Activated CD8-positive, alpha-beta memory T cell treated with anti-CD3 and anti-CD28 coated beads for 36 hours (primary cell): Measurements from ENCODE around the gene FAM193A. TPM values are rescaled to one million over a fixed set of nuclear protein-coding genes. Genes with fewer than 3 reads are reported as not detected.
"Not testable (repeated sequence)": the region's sequence is repeated elsewhere in the genome, so short reads cannot be mapped to it uniquely, and the experiment has no call there.

Source experiments
- CTCF ChIA-PET: fragments of 350-600 bp; sonication (Branson Sonifier 250); formaldehyde crosslinking; loops from one replicate; lab custom pipeline; 2021; ENCODE audit warnings: antibody characterized with exemption; lab: Charles Lee
- POLR2A ChIA-PET: fragments of 350-600 bp; sonication (Branson Sonifier 250); formaldehyde crosslinking; loops from one replicate; lab custom pipeline; 2021; ENCODE audit warnings: antibody characterized with exemption; lab: Charles Lee
- total RNA-seq, 2 experiments: library from RNA; stranded (reverse); gene quantifications; one replicate each; pipeline ENCODE4 v1.2.3, GENCODE V29; 2021

FAM193A gene
- total RNA-seq, 2 experiments from 2014 or later = 21.1 to 21.4 TPM

DNA sequence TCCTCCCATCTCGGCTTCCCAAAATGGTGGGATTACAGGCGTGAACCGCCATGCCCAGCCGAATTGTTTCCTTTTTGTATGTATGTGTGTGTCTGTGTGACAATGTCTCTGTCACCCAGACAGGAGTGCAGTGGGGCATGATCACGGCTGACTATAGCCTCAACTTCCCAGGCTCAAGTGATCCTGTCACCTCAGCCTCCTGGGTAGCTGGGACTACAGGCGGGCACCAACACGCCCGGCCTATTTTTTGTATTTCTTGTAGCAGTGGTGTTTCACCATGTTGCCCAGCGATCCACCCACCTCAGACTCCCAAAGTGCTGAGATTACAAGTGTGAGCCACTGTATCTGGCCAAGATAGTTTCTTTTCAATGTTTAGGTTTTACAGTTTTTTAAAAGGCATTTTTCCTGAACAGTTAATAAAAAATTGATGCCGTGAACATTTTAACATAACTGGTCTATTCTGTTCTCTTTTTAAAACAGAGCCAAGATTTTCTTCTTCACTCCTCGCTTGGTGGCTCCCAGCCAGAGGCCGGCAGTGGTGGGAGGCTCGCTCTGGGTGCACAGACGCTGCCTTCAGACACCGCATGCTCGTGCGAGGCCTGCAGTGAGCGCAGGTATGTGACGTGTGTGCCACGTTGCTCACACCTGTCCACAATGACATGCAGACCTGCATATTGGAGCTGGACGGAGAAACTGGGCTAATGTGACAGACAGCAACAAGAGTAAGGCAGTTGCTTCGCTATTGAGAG lies 88.5 kb downstream of the FAM193A start:
- ChIA-PET CTCF (no interaction called here), POLR2A (no interaction called here)

DNA sequence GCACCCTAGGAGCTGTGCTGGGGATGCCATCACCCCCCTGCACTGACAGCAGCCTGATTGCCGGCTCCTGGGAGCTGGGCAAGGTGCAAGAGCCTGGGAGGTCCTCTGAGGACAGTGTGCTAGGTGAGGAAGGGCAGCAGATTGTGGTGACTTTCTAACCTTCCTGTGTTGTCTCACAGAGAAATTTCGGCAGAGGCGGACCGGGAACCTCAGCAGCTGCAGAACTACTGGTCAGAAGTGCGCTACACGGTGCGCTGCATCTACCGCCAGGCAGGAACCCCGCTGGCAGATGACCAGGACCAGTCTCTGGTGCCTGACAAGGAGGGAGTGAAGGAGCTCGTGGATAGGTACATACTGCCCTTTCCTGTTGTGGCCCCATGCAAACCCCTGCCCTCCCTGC lies 89.8 kb downstream of the FAM193A start:
- CTCF ChIA-PET = no interaction called here
- POLR2A ChIA-PET = interaction anchor here (0.5 kb wide), 1 partner anchor 154 kb away, joined by 4 read pairs; no protein-coding TSS in a partner anchor

DNA sequence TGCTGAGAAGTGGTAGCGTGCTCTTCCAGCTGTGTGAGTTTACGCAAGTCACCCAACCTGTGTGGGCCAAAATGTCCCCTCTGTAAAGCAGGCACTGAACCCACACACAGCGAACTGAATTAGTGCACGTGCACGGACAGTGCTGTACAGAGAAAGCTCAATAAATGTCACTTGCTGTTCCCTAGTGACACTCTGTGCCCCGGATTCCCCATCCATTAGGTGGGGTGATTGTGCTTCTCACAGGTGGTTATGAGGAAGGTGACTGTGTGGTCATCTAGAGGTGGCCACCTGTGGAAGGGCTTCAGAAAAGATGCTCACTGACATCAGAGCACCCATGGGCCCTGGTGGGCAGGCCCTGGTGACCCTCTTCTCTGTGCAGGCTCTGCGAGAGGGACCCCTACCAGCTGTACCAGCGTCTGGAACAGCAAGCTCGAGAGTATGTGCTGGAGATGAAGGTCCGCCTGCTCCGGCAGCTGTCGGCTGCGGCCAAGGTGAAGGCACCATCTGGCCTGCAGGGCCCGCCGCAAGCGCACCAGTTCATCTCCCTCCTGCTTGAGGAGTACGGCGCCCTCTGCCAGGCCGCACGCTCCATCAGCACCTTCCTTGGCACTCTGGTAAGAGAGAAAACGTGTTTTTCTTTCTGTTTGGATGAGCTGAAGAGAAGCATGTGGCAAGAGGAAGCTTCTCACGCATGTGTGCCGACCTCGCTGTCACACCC lies 94.3 kb downstream of the FAM193A start:
- ChIA-PET POLR2A (no interaction called here), CTCF (no interaction called here)

DNA sequence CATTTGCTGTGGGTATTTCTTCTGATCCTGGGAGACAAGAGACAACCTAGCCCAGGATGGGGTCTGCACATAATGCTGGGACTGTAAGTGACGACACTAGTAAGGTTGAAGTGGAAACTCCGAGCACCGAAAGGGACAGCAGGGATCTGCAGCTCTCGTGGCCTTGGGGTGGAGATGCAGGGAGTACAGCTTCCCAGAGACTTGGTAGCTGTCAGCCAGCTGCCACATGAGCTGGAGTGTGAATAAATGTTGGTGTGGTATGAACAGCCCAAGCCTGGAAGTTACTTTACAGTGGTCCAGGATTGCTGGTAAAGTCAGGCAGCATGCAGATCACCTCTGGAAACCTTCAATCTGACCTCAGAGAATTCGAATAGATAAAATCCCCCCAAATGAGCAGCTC lies 97.6 kb downstream of the FAM193A start:
- ChIA-PET POLR2A (no interaction called here), CTCF (interaction anchor here (0.6 to 1.1 kb wide), 2 partner anchors 21 to 417 kb away, joined by 3 read pairs; no protein-coding TSS in a partner anchor)

DNA sequence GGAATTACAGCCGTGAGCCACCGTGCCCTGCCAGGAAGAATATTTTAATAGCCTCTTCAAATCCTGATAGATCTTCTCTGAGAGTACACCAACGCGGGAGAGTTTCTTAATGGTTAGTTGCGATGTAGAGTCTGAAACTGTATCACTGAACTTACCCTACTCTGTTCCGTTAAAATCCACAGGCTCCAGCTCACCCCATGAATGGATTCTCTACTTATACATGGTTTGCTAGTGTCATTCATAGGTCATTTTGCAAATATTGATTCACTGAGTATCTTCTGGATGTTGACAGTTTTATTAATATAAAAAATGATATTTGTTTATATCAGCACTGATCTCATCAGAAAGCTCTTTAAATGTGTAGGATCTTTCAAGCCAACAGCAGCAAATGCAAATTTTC lies 99.9 kb downstream of the FAM193A start:
- ChIA-PET CTCF (no interaction called here), POLR2A (no interaction called here)

DNA sequence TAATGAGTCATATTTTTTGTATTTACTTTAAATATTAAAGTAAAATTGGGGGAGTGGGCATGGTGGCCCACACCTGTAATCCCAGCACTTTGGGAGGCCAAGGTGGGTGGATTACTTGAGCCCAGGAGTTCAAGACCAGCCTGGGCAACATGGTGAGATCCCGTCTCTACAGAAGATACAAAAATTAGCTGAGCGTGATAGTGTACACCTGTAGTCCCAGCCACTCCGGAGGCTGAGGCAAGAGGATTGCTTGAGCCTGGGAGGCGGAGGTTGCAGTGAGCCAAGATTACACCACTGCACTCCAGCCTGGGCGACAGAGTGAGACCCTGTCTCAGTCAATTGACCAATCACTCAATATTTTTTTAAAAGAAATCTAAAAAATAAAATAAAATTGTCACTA lies 100.5 kb downstream of the FAM193A start:
- CTCF ChIA-PET = interaction anchor here (0.5 kb wide), 1 partner anchor 33 kb away, joined by 3 read pairs; no protein-coding TSS in a partner anchor
- POLR2A ChIA-PET = not testable (repeated sequence)

DNA sequence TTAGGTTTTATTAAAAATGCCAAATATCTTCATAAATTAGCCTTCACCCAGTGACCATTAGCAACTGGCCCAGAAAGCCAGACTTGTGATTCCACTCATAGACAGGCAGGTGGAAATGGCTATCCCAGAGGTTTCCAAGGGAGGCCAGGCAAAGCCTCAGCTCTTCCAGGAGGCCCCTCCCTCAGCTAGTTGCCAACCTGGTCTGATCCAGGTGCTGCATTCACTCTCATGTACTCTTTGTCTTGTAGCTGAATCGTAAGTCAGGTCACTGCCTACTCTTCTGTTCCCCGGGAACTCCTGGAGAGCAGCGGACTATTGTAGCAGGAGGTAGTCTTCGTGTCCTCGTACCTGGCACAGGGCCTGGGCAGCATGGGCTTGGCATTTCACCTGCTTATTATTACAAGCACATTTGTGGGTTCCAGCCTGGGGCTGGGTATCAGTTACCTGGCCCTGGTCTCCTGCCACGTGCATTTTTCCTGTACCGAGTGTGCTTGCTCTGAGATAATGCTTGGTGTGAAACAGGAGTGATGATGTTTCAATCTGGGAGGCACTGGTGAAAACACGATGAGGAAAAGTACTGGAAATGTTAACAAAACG lies 101.6 kb downstream of the FAM193A start:
- POLR2A ChIA-PET = no interaction called here
- CTCF ChIA-PET = no interaction called here

DNA sequence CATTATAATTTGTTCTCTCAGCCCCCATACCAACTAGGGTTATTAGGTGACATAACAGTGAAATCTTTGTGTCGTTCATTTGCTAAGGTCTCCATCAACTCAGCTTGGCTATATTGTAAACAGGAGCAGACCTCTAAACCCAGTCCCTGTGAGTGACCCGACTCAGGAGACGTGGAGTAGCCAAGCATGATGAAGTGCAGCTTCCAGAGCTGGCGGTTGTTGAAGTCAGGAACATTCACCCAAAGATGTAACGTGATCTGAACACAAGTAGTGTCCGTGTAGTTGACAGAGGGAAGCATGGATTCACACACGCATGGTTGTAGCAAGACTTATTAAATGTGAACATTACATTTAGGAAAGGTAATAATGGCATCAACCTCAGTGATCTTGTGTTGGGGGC lies 102.3 kb downstream of the FAM193A start:
- CTCF ChIA-PET = no interaction called here
- POLR2A ChIA-PET = no interaction called here

DNA sequence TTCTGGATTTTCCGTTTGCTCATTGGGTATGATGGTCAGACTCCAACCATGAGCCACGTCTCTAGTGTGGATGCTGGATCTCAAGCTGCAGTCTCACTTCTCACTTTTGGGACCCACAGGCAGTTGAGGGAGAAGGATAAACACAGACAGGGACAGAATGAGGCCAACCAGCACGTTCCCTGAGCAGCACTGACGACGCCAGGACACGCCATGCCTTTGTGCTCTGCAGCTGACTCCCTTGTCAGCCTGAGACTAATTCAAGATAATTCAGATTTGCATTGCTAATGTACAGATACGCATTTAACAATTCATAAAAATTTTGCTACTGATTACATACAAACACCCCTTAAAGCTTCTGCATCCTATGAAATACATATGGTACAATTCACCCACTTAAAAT lies 106.5 kb downstream of the FAM193A start:
- ChIA-PET CTCF (interaction anchor here (0.7 kb wide), 1 partner anchor 229 kb away, joined by 3 read pairs; no protein-coding TSS in a partner anchor), POLR2A (no interaction called here)

DNA sequence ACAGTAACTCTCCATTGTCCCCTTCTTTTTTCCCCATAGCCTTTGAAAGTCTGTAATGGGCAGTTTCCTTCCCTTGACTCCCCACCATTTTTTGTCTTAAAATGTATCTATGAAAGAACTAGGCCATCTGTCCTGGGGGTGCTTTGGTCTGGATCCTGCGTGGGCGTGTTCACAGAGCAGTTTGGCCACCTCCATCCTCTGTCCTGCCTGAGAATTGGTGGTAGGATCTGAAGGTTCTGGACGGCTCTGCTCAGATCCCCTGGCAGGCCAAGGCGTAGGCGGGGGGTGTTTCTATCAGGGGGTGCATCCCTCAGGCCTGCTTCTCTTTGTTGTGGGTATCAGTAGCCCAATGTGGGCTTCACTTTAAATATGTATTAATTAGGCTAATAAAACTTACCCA lies 107.1 kb downstream of the FAM193A start:
- POLR2A ChIA-PET = no interaction called here
- CTCF ChIA-PET = no interaction called here

DNA sequence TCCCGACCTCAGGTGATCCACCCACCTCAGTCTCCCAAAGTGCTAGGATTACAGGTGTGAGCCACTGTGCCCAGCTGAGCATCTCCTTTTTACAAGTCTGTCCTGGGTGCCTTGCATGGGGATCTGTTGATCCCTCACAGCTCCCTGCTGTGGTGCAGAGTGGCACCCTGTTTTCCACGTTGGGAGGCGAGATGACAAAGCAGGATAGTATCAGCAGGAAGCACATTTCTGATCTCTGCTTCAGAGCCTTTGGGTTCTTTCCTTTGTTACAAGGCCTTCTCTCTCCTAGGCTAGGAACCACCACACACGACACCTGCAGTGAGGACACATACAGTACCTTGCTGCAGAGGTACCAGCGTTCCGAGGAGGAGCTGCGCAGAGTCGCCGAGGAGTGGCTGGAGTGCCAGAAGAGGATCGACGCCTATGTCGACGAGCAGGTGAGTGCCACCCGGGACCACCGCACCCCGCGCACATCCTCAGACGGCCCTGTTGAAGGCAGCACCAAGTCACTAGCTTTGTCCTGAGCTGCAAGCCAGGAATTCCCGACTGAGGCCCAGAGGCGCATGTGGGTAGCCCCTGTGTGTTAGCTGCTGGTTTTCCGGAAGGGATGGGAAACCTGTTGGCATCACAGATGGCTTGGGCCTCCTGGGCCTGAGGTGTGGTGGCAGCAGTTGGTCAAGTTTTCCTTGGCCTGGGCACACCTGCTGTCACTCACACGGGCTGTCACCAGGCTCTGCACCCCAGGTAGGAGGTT lies 110.1 kb downstream of the FAM193A start:
- ChIA-PET CTCF (no interaction called here), POLR2A (no interaction called here)

DNA sequence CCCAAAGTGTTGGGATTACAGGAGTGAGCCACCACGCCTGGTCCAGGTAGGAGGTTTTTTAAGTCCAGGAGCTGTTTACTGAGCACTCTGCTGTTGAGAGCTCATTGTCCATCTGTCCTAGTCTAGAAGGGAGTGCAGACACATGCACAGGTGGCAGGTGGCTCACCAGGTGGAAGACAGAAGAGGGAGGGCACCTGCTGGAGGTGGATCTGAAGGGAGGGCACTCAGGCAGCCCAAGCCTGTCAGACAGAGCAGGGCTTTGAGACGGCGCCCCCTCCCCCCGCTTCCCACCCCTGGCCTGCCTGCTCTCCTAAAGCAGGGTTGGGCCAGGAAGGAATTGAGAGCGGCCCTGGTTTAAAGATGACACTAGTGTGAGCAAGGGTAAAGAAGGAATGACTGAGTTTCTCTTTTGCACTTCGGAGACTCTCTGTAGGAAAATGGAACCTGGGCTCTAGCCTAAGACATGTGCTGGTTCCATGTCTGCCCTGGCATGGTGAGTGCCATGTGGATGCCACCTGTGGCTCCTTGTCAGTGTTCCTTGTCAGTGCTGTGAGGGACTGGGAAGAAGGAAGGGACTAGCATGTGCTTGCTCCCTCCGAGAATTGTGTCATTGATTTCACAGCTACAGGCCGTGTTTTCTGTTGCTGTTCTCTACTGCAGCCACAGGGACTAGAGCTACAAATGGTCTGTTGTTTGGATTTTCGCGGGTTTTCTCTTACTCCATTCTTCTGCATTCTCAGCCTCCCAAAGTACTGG lies 111.1 kb downstream of the FAM193A start:
- ChIA-PET POLR2A (no interaction called here), CTCF (no interaction called here)

DNA sequence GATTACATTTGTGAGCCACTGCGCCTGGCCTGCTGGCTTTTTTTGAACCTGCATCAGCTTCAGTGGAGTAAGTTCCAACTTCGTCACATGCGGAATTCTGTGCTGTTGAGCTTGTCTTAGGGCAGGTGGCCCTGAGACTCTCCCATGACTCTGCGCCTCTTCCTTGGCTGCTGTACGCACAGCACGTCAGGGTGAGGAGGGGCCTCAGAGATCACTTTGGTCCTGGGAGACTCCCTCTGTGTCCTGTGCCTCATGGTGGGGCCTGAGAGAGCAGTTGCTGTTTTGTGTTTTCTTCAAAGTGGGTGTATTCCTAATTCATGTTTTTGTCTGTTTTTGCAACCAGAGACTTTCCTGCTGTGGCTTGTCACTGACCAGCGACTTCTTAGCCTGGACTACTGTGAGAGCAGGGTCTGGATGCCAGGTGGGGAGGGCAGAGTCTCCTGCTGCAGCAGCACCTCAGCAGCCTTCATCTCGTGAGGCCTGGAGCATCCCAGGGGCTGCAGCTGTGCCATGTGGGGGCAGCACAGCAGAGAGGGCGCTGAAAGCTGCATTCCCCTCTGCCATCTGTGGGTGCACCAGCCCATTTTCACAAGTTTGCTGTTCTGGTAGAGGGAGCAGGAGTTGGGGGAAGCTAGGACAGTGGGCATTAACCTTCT lies 111.8 kb downstream of the FAM193A start:
- POLR2A ChIA-PET = no interaction called here

DNA sequence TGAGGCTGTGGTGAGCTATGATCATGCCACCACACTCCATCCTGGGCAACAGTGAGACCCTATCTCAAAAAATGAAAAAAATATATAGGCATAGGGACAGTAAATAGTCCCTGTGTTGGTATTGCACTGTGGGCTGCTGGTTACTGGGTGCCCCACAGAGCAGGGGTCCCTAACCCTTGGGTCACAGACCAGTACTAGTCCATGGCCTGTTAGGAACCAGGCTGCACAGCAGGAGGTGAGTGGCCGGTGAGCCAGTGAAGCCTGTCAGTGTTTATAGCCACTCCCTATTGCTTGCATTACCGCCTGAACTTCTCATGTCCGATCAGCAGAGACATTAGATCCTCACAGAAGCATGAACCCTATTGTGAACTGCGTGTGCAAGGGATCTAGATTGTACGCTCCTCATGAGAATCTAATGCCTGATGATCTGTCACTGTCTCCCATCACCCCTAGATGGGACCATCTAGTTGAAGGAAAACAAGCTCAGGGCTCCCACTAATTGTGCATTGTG lies 113.2 kb downstream of the FAM193A start:
- ChIA-PET CTCF (interaction anchor here (1.1 kb wide), 1 partner anchor 10 kb away, joined by 3 read pairs; no protein-coding TSS in a partner anchor), POLR2A (no interaction called here)

More for the DNA sequence above, 111.8 kb downstream of the FAM193A start:
- CTCF ChIA-PET = interaction anchor here (1.0 kb wide), 1 partner anchor 76 kb away, joined by 3 read pairs; no protein-coding TSS in a partner anchor

DNA sequence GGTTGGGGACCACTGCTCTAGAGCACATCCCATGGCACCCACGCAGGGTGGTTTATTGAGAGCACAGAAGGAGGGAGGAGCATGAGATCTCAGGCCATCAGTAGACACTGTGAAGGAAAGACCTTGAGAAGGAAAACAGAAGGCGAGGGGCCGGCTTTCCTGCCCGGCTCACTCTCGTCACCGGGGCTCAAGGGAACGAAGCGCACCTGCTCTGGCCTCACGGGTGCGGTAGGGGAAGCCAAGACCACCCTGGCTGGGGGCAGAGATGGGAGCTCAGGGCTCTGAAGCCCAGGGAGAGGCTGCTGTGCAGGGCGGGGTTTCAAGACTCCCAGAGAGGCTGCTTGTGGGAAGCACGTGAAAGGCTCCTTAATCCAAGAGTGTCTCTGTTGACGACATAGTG lies 113.8 kb downstream of the FAM193A start:
- ChIA-PET POLR2A (no interaction called here), CTCF (interaction anchor here (1.1 kb wide), 1 partner anchor 10 kb away, joined by 3 read pairs; no protein-coding TSS in a partner anchor)

DNA sequence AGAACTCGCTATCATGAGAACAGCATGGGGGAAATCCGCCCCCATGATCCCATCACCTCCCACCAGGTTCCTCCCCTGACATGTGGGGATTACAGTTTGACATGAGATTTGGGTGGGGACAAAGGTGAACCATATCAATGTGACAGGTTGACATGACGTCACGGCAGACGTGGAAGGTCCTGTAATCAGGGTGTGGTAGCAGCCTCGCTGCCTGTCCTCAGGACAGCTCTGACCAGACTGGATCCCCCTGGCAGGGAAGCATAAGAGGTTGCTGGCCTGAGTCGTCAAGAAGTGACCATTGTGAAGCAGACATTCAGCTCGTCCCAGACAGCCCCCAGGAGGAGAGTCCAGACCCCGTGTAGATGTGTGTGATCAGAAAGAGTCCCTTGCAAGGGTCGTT lies 115.1 kb downstream of the FAM193A start:
- POLR2A ChIA-PET = no interaction called here

DNA sequence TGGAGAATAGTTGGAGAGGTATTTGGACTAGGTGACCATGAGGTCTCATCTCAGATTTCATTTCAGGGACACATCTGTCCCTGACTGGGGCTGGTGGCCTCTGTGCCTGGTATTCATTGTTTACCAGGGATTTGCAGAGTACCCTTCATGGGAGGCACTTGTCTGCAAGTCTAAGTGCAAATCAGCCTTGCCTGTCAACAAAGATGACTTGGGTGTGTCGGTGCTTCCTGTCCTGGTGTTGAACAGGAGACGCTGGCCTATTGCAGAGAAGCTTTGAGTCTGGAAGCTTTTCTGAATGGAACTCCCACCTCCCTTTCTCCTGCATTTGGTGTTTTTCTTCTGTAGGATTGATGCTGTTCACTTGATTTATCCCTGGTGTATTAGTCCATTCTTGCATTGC lies 115.6 kb downstream of the FAM193A start:
- ChIA-PET CTCF (no interaction called here), POLR2A (no interaction called here)

More for the DNA sequence above, 115.1 kb downstream of the FAM193A start:
- CTCF ChIA-PET = no interaction called here
